GM12872 (cell line): ENCODE measurements around the gene ZNF772.

Experiments used
- CTCF ChIP-seq: IDR thresholded peaks from 3 replicates; pipeline ENCODE4 v1.5.1; 2011; ENCODE audit warnings: low read depth, mild to moderate bottlenecking, low read length, moderate library complexity; ENCODE audit not compliant: insufficient read depth

The ZNF772 gene

DNA sequence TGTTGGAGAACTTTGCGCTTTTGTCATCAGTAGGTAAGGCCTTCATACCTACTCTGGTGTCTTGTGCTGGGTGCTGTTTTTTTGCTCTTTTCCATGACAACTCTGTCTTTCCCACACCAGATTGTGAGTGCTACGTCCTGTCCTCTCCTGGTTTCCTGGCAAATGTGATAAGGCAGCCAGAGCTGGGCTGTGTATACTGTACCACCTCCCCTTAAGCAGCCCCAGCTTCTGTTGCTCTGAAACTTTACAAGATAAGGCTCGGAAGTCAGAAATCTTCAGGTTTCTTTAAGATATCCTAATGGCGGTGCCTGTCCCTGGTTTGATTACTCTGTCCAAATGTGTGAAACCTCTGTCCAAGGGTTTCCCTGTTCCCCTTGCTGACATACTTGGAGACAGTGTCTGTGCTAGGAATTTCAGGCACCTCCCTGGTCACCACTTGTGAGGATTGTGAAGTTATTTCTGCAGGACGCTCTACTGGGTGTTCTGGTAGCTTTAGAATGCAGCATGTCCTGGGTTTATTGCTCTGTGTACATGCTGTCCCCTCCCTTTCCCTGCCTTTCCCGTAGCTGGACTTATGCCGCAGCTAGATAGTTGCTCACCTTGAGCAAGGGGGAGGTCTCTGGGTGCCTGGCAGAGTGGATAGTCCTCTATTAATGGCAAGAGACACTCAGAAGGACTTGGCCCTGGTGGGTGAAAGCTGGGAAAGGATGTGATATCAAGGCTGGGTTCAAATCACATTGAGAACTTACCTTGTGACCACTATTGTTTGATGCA is 35.2 kb downstream of the ZNF772 start:
- no peak for TF ChIP-seq CTCF

- TF ChIP-seq CTCF: no peak
Measured at GRCh38 chr19:57438925-57439324, 38.4 kb downstream of the ZNF772 start.

GRCh38 chr19:57437931-57438330 is 39.4 kb downstream of the ZNF772 start:
- TF ChIP-seq CTCF: no peak

DNA sequence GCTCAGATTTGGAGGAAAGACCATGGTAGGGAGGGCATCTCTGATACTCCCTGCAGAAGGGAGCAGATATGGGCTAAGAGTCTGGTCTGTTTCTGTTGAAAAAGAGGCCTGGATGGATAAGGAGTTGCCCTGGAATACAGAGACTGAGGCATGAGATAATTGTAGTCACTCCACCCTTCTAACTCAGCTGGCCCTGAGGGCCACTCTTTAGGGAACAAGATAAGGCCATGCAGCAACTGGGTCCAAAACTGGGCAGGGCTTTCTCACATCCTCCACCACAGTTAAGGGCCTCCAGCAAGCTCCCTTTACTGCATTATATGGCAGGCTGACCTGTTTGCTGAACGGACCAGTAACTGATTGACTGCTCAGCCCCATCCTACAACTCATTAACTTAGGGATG is 40.9 kb downstream of the ZNF772 start:
- no peak for TF ChIP-seq CTCF

GRCh38 chr19:57435062-57435978 is 42.0 kb downstream of the ZNF772 start, which contains the start of gene ZNF749:
ZNF749 (plus strand) TSS chr19:57435325; CDS start chr19:57435579, 254 bp downstream.
- TF ChIP-seq CTCF: no peak

DNA sequence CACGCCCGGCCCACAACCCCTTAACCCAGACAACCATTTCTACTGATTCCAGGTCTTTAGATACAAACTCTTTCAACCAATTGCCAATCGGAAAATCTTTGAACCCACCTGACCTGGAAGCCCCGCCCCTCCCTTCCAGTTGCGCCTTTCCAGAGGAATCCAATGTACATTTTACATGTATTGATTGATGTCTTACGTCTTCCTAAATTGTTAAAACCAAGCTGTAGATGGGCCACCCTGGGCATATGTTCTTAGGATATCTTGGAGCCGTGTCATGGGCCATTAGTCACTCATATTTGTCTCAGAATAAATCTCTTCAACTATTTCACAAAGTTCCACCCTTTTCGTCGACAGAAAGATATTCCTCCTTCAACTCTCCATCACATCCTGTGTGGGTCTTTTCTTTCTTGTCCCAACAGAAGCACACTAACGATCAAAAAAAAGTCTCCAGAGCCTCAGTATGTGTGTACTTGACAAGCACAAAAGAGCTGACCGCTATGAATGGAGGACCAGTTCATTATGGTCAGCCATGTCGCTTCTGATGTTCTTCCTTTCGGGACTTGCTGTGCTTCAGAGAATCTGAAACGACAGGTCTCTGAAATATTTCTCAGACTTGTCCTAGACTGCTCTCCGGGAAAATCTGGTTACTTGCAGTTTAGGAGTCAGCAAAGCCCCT is 42.8 kb downstream of the ZNF772 start:
- TF ChIP-seq CTCF: no peak

DNA sequence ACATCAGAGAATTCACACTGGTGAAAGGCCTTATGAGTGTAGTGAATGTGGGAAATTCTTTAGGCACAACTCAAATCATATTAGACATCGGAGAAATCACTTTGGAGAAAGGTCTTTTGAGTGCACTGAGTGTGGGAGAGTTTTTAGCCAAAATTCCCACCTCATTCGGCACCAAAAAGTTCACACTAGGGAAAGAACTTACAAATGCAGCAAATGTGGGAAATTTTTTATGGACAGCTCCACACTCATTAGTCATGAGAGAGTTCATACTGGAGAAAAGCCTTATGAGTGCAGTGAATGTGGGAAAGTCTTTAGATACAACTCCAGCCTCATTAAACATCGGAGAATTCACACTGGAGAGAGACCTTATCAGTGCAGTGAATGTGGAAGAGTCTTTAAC is 56.3 kb downstream of the ZNF772 start:
- no peak for TF ChIP-seq CTCF
